ENCODE data around the gene ZNF182.
A peak's percentile ranks its signal among the peaks of the same experiment; 100 is the strongest.
"Not testable (repeated sequence)": the region's sequence is repeated elsewhere in the genome, so short reads cannot be mapped to it uniquely, and the experiment has no call there.

ZNF182 gene

DNA sequence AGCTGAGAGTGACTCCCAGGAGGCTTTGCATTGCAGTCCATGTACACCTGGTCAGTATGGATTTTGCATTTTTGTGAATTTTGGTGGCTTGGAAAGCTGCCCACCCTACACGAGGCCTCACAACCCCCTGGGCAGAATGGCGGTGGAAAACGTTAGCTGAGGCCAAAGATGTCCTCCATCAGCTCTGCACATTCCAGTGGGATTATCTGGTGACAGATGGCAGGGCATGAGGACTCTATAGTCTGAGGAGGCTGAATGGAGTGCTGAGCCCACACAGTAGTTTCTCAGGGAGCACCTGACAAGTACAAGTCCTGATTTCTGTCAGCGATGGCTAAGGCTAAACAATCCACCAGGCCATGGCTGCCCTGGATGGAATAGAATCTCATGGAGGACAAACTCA is 23.8 kb upstream of the ZNF182 start:
- not testable (repeated sequence) for H3K27ac ChIP-seq (ENCODE audit: low read depth, low read length); H2AK5ac ChIP-seq (ENCODE audit: low read length); H3K4me3 ChIP-seq (ENCODE audit: low read depth, low read length); H2AFZ ChIP-seq (ENCODE audit: insufficient read depth, low read length, poor library complexity); H3K79me1 ChIP-seq (ENCODE audit: low read length); H4K8ac ChIP-seq (ENCODE audit: low read depth, low read length); H4K12ac ChIP-seq (ENCODE audit: low read depth, low read length); H3K23ac ChIP-seq (ENCODE audit: low read length); H2BK5ac ChIP-seq (ENCODE audit: low read depth, low read length, poor library complexity); H3K79me2 ChIP-seq (ENCODE audit: control insufficient read depth, insufficient read depth, low read length, poor library complexity); H3K14ac ChIP-seq (ENCODE audit: low read length); H2BK120ac ChIP-seq (ENCODE audit: insufficient read depth, low read length, poor library complexity); H2BK12ac ChIP-seq (ENCODE audit: low read length); H3K27me3 ChIP-seq (ENCODE audit: insufficient read depth, low read length); H3K4me2 ChIP-seq (ENCODE audit: low read length); H3K4me1 ChIP-seq (ENCODE audit: control insufficient read depth in 1 of 2, insufficient read depth in 2 of 2, low read length in 2 of 2); H3K36me3 ChIP-seq (ENCODE audit: control insufficient read depth in 1 of 2, insufficient read depth in 2 of 2, low read length in 2 of 2); H3K18ac ChIP-seq (ENCODE audit: low read length); H3K4ac ChIP-seq (ENCODE audit: low read depth, low read length); H3K9me3 ChIP-seq (ENCODE audit: insufficient read depth, low read depth, low read length); H3K9ac ChIP-seq (ENCODE audit: low read length); DNase-seq
- no CpG with 5 or more reads among the region's 4 CpGs for WGBS (ENCODE audit: extremely low coverage, insufficient coverage, insufficient read length)
- H4K91ac ChIP-seq (ENCODE audit: low read depth, low read length) = peak overlapping the region; percentile 6

DNA sequence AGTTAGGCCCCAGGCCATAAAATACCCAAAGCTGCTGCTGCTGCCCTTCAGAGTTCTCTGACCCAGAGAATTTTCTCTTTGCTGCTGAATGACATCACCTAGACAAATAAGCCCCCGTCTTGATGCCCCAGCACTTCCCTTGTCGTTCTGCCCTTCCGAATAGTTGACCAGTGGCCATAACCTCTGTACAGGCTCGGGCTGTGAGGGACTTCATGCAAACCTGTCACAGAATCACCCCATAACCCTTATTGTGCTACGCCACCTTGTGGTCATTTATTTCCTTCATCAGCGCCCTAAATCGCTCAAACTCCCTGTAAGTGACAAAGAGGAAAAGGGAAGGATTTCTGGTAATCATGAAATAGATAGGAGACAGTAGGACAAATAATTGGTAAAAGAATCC is 21.8 kb upstream of the ZNF182 start:
- peaks cover 6 to 8% of the 10 kb centered on the region in 2 experiments for H3K4me1 ChIP-seq (ENCODE audit: control insufficient read depth in 1 of 2, insufficient read depth in 2 of 2, low read length in 2 of 2)
- H3K14ac ChIP-seq (ENCODE audit: low read length) = no peak overlapping the region
- no peak overlapping the region for H2BK12ac ChIP-seq (ENCODE audit: low read length)
- no peak overlapping the region for H2AFZ ChIP-seq (ENCODE audit: insufficient read depth, low read length, poor library complexity)
- H3K27ac ChIP-seq (ENCODE audit: low read depth, low read length) = no peak overlapping the region
- H4K91ac ChIP-seq (ENCODE audit: low read depth, low read length) = no peak overlapping the region
- no peaks in the 10 kb centered on the region for H3K9me3 ChIP-seq (ENCODE audit: insufficient read depth, low read depth, low read length)
- H2BK5ac ChIP-seq (ENCODE audit: low read depth, low read length, poor library complexity) = no peak overlapping the region
- DNase-seq = peak; percentile 32 to 63
- H3K36me3 ChIP-seq (ENCODE audit: control insufficient read depth in 1 of 2, insufficient read depth in 2 of 2, low read length in 2 of 2) = peaks cover 0 to 2% of the 10 kb centered on the region in 2 experiments
- no peaks in the 10 kb centered on the region for H3K27me3 ChIP-seq (ENCODE audit: insufficient read depth, low read length)
- no peak overlapping the region for H3K9ac ChIP-seq (ENCODE audit: low read length)
- H3K79me1 ChIP-seq (ENCODE audit: low read length) = peaks cover 10% of the 10 kb centered on the region
- no peak overlapping the region for H3K4me2 ChIP-seq (ENCODE audit: low read length)
- no peak overlapping the region for H4K12ac ChIP-seq (ENCODE audit: low read depth, low read length)
- H3K79me2 ChIP-seq (ENCODE audit: control insufficient read depth, insufficient read depth, low read length, poor library complexity) = peaks cover 2% of the 10 kb centered on the region
- H4K8ac ChIP-seq (ENCODE audit: low read depth, low read length) = peak overlapping the region; percentile 38
- no peak overlapping the region for H3K4me3 ChIP-seq (ENCODE audit: low read depth, low read length)
- no peak overlapping the region for H3K23ac ChIP-seq (ENCODE audit: low read length)
- WGBS (ENCODE audit: extremely low coverage, insufficient coverage, insufficient read length) = no CpG with 5 or more reads among the region's 7 CpGs
- H2BK120ac ChIP-seq (ENCODE audit: insufficient read depth, low read length, poor library complexity) = no peak overlapping the region
- no peak overlapping the region for H3K18ac ChIP-seq (ENCODE audit: low read length)
- no peak overlapping the region for H3K4ac ChIP-seq (ENCODE audit: low read depth, low read length)
- no peak overlapping the region for H2AK5ac ChIP-seq (ENCODE audit: low read length)

DNA sequence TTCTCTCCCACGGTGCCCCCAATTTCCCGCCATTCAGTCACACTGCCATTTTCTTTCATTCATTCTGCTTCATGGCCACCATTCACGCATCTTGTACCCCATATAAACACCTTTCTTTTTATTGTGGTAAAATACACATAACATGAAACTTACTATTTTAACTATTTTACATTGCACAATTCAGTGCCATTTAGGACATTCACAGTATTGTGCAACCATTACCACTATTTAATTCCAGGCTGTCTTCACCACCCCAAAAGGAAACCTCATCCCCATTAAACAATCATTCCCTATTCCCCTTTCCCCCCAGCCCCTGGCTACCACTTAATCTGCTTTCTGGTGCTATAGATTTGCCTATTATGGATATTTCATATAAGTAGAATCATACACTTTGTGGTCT is 18.9 kb upstream of the ZNF182 start:
- Histone ChIP-seq H2AK5ac (ENCODE audit: low read length) (no peak overlapping the region), H3K9me3 (ENCODE audit: insufficient read depth, low read depth, low read length) (no peaks in the 10 kb centered on the region), H3K36me3 (ENCODE audit: control insufficient read depth in 1 of 2, insufficient read depth in 2 of 2, low read length in 2 of 2) (no peaks in the 10 kb centered on the region), H3K4ac (ENCODE audit: low read depth, low read length) (no peak overlapping the region), H2BK12ac (ENCODE audit: low read length) (no peak overlapping the region), H3K4me1 (ENCODE audit: control insufficient read depth in 1 of 2, insufficient read depth in 2 of 2, low read length in 2 of 2) (no peaks in the 10 kb centered on the region), H3K18ac (ENCODE audit: low read length) (no peak overlapping the region), H3K27me3 (ENCODE audit: insufficient read depth, low read length) (no peaks in the 10 kb centered on the region), H4K12ac (ENCODE audit: low read depth, low read length) (no peak overlapping the region), H2AFZ (ENCODE audit: insufficient read depth, low read length, poor library complexity) (no peak overlapping the region), H3K79me2 (ENCODE audit: control insufficient read depth, insufficient read depth, low read length, poor library complexity) (peaks cover 2% of the 10 kb centered on the region), H3K14ac (ENCODE audit: low read length) (no peak overlapping the region), H2BK120ac (ENCODE audit: insufficient read depth, low read length, poor library complexity) (no peak overlapping the region), H2BK5ac (ENCODE audit: low read depth, low read length, poor library complexity) (no peak overlapping the region), H3K23ac (ENCODE audit: low read length) (no peak overlapping the region), H4K8ac (ENCODE audit: low read depth, low read length) (no peak overlapping the region), H4K91ac (ENCODE audit: low read depth, low read length) (no peak overlapping the region), H3K9ac (ENCODE audit: low read length) (no peak overlapping the region), H3K79me1 (ENCODE audit: low read length) (peaks cover 6% of the 10 kb centered on the region), H3K4me2 (ENCODE audit: low read length) (no peak overlapping the region), H3K27ac (ENCODE audit: low read depth, low read length) (no peak overlapping the region), H3K4me3 (ENCODE audit: low read depth, low read length) (no peak overlapping the region)
- DNase-seq = peak in 1 of 2 donors; percentile 35
- no CpG with 5 or more reads among the region's 3 CpGs for WGBS (ENCODE audit: extremely low coverage, insufficient coverage, insufficient read length)

DNA sequence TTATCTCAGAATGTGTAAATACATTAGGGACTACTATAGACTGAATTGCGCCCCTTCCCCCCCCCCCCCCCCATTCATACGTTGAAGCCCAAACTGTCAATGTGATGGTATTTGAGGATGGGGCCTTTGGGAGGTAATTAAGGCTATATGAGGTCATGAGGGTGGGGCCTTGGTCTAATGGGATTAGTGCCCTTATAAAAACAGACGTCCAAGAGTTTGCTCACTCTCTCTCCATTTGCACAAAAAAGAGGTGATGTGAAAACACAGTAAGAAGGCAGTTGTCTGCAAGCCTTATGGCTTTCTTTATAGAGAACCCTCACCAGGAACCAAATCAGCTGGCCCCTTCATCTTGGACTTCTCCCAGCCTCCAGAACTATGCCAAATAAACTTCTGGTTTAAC is 18.3 kb upstream of the ZNF182 start:
- H2BK120ac ChIP-seq (ENCODE audit: insufficient read depth, low read length, poor library complexity) = no peak overlapping the region
- H4K8ac ChIP-seq (ENCODE audit: low read depth, low read length) = no peak overlapping the region
- no CpG with 5 or more reads among the region's 3 CpGs for WGBS (ENCODE audit: extremely low coverage, insufficient coverage, insufficient read length)
- no peak overlapping the region for H3K4me3 ChIP-seq (ENCODE audit: low read depth, low read length)
- H2BK5ac ChIP-seq (ENCODE audit: low read depth, low read length, poor library complexity) = no peak overlapping the region
- H3K27ac ChIP-seq (ENCODE audit: low read depth, low read length) = no peak overlapping the region
- H3K18ac ChIP-seq (ENCODE audit: low read length) = no peak overlapping the region
- no peak overlapping the region for H3K14ac ChIP-seq (ENCODE audit: low read length)
- H4K91ac ChIP-seq (ENCODE audit: low read depth, low read length) = no peak overlapping the region
- H2AFZ ChIP-seq (ENCODE audit: insufficient read depth, low read length, poor library complexity) = no peak overlapping the region
- no peak overlapping the region for H3K9ac ChIP-seq (ENCODE audit: low read length)
- H3K36me3 ChIP-seq (ENCODE audit: control insufficient read depth in 1 of 2, insufficient read depth in 2 of 2, low read length in 2 of 2) = no peaks in the 10 kb centered on the region
- no peak overlapping the region for H3K4me2 ChIP-seq (ENCODE audit: low read length)
- H3K27me3 ChIP-seq (ENCODE audit: insufficient read depth, low read length) = no peaks in the 10 kb centered on the region
- no peak for DNase-seq
- no peaks in the 10 kb centered on the region for H3K4me1 ChIP-seq (ENCODE audit: control insufficient read depth in 1 of 2, insufficient read depth in 2 of 2, low read length in 2 of 2)
- peaks cover 6% of the 10 kb centered on the region for H3K79me1 ChIP-seq (ENCODE audit: low read length)
- no peak overlapping the region for H2BK12ac ChIP-seq (ENCODE audit: low read length)
- no peak overlapping the region for H2AK5ac ChIP-seq (ENCODE audit: low read length)
- no peak overlapping the region for H4K12ac ChIP-seq (ENCODE audit: low read depth, low read length)
- no peak overlapping the region for H3K4ac ChIP-seq (ENCODE audit: low read depth, low read length)
- no peaks in the 10 kb centered on the region for H3K9me3 ChIP-seq (ENCODE audit: insufficient read depth, low read depth, low read length)
- H3K23ac ChIP-seq (ENCODE audit: low read length) = no peak overlapping the region
- H3K79me2 ChIP-seq (ENCODE audit: control insufficient read depth, insufficient read depth, low read length, poor library complexity) = peaks cover 2% of the 10 kb centered on the region

All from trophoblast cell (in vitro differentiated cells and primary cell).